IPS-15b (cell line): ENCODE measurements around the gene LRRC26.

ENCODE experiments used
- H3K27me3 ChIP-seq: one replicate; pipeline ENCODE4 v1.6.1; 2013; ENCODE audit warnings: low read length; ENCODE audit not compliant: control insufficient read depth, insufficient read depth
- H3K36me3 ChIP-seq: one replicate; pipeline ENCODE4 v1.6.1; 2013; ENCODE audit warnings: low read length; ENCODE audit not compliant: control insufficient read depth, insufficient read depth
- H3K4me1 ChIP-seq: one replicate; pipeline ENCODE4 v1.6.1; 2013; ENCODE audit warnings: mild to moderate bottlenecking, low read length; ENCODE audit not compliant: control insufficient read depth, insufficient read depth
- H3K4me3 ChIP-seq: one replicate; pipeline ENCODE4 v1.5.1; 2013; ENCODE audit warnings: low read depth, low read length
- H3K9ac ChIP-seq: one replicate; pipeline ENCODE4 v1.6.1; 2013; ENCODE audit warnings: low read depth, mild to moderate bottlenecking, low read length
- H3K9me3 ChIP-seq: one replicate; pipeline ENCODE4 v1.6.1; 2013; ENCODE audit warnings: mild to moderate bottlenecking, low read length; ENCODE audit not compliant: control insufficient read depth, insufficient read depth

Gene LRRC26

GRCh38 chr9:137206602-137207001 lies 36.8 kb upstream of the LRRC26 start:
- Histone ChIP-seq H3K9ac (no peak overlapping the region), H3K4me1 (peaks cover 3% of the 10 kb centered on the region), H3K9me3 (no peaks in the 10 kb centered on the region), H3K4me3 (peak overlapping the region; percentile 98), H3K27me3 (no peaks in the 10 kb centered on the region), H3K36me3 (peaks cover 11% of the 10 kb centered on the region)

GRCh38 chr9:137205126-137206069 lies 35.5 kb upstream of the LRRC26 start, which contains the start of the genes NDOR1 and TMEM203:
Gene NDOR1 (plus strand): TSS chr9:137205700. CDS start chr9:137205778, 78 bp downstream.
Gene TMEM203 (minus strand): TSS chr9:137205648. CDS start chr9:137205414, 234 bp downstream.
- Histone ChIP-seq H3K36me3 (peaks cover 11% of the 10 kb centered on the region), H3K4me3 (peak within 1 kb of the TSS; percentile 98), H3K9me3 (no peaks in the 10 kb centered on the region), H3K4me1 (peaks cover 3% of the 10 kb centered on the region), H3K9ac (peak within 1 kb of the TSS; percentile 82), H3K27me3 (no peaks in the 10 kb centered on the region)

- Histone ChIP-seq H3K36me3 (peaks cover 11% of the 10 kb centered on the region), H3K27me3 (no peaks in the 10 kb centered on the region), H3K4me1 (peaks cover 3% of the 10 kb centered on the region)
These were observed 34.9 kb upstream of the LRRC26 start for GRCh38 chr9:137204731-137205125.

GRCh38 chr9:137202966-137203365 lies 33.1 kb upstream of the LRRC26 start:
- Histone ChIP-seq H3K9me3 (no peaks in the 10 kb centered on the region), H3K4me3 (no peak overlapping the region), H3K36me3 (peaks cover 4% of the 10 kb centered on the region), H3K9ac (no peak overlapping the region), H3K27me3 (no peaks in the 10 kb centered on the region), H3K4me1 (peaks cover 3% of the 10 kb centered on the region)

More at GRCh38 chr9:137204731-137205125, 34.9 kb upstream of the LRRC26 start:
- Histone ChIP-seq H3K9ac (peak overlapping the region; percentile 82), H3K9me3 (no peaks in the 10 kb centered on the region), H3K4me3 (peak overlapping the region; percentile 98)

GRCh38 chr9:137201205-137201868 lies 31.5 kb upstream of the LRRC26 start:
- peaks cover 3% of the 10 kb centered on the region for H3K4me1 ChIP-seq
- no peaks in the 10 kb centered on the region for H3K9me3 ChIP-seq
- H3K4me3 ChIP-seq, result peak overlapping the region; percentile 79

GRCh38 chr9:137200311-137201204 lies 30.7 kb upstream of the LRRC26 start, which contains the start of gene TPRN:
Gene TPRN (minus strand): TSS chr9:137200741. CDS start chr9:137200711, 30 bp downstream.
- Histone ChIP-seq H3K9me3 (no peaks in the 10 kb centered on the region), H3K27me3 (no peaks in the 10 kb centered on the region), H3K4me1 (peaks cover 3% of the 10 kb centered on the region), H3K9ac (peak within 1 kb of the TSS; percentile 85), H3K4me3 (peak within 1 kb of the TSS; percentile 79), H3K36me3 (no peaks in the 10 kb centered on the region)

More at GRCh38 chr9:137201205-137201868, 31.5 kb upstream of the LRRC26 start:
- no peaks in the 10 kb centered on the region for H3K36me3 ChIP-seq
- H3K9ac ChIP-seq, result peak overlapping the region; percentile 85
- H3K27me3 ChIP-seq, result no peaks in the 10 kb centered on the region

GRCh38 chr9:137199411-137200121 lies 29.7 kb upstream of the LRRC26 start:
- peak overlapping the region; percentile 41 for H3K4me3 ChIP-seq
- no peaks in the 10 kb centered on the region for H3K27me3 ChIP-seq
- no peaks in the 10 kb centered on the region for H3K36me3 ChIP-seq
- H3K9ac ChIP-seq, result no peak overlapping the region
- no peaks in the 10 kb centered on the region for H3K9me3 ChIP-seq
- H3K4me1 ChIP-seq, result peaks cover 5% of the 10 kb centered on the region

- no peaks in the 10 kb centered on the region for H3K9me3 ChIP-seq
- no peaks in the 10 kb centered on the region for H3K27me3 ChIP-seq
- H3K4me3 ChIP-seq, result no peak overlapping the region
- peaks cover 2% of the 10 kb centered on the region for H3K4me1 ChIP-seq
- H3K36me3 ChIP-seq, result no peaks in the 10 kb centered on the region
- no peak overlapping the region for H3K9ac ChIP-seq
These were observed 29.0 kb upstream of the LRRC26 start for GRCh38 chr9:137198902-137199283.

- Histone ChIP-seq H3K4me3 (no peak overlapping the region), H3K27me3 (no peaks in the 10 kb centered on the region), H3K9ac (no peak overlapping the region), H3K9me3 (no peaks in the 10 kb centered on the region), H3K4me1 (peaks cover 2% of the 10 kb centered on the region), H3K36me3 (no peaks in the 10 kb centered on the region)
These were observed 28.4 kb upstream of the LRRC26 start for GRCh38 chr9:137198051-137198901.
